Gastroesophageal sphincter (tissue), 4 donors: Measurements from ENCODE around the gene A2M. TPM values are rescaled to one million over a fixed set of nuclear protein-coding genes. Genes with fewer than 3 reads are reported as not detected.

Experiments
- ATAC-seq: fragments of 150-250 bp; one replicate; pipeline ENCODE4 v1.9.1; 2016; ENCODE audit warnings: mild to moderate bottlenecking, moderate library complexity
- H3K27ac ChIP-seq, 4 donors: fragments of 200-600 bp; sonication (generic) in 3 of 4; 1 replicate in 3 of 4; 2 replicates in 1 of 4; pipeline ENCODE4 v1.5.1; 2016 to 2019
- H3K27me3 ChIP-seq: fragments of 200-600 bp; sonication (generic); one replicate; pipeline ENCODE4 v1.5.1; 2019
- H3K36me3 ChIP-seq, 2 donors: fragments of 200-600 bp; sonication (generic); one replicate each; pipeline ENCODE4 v1.5.1; 2019; ENCODE audit warnings: control low read depth in 1 of 2
- H3K4me1 ChIP-seq, 3 donors: fragments of 200-600 bp; sonication (generic); 1 replicate in 2 of 3; 2 replicates in 1 of 3; pipeline ENCODE4 v1.5.1; 2016 to 2019; ENCODE audit warnings: control low read depth in 2 of 3
- H3K4me3 ChIP-seq, 2 donors: fragments of 200-600 bp; sonication (generic); one replicate each; pipeline ENCODE4 v1.5.1; 2019; ENCODE audit warnings: mild to moderate bottlenecking in 1 of 2, moderate library complexity in 1 of 2
- H3K9me3 ChIP-seq, 3 donors: fragments of 200-600 bp; sonication (generic); one replicate each; pipeline ENCODE4 v1.5.1; 2017 to 2019; ENCODE audit warnings: control low read depth in 2 of 3
- CTCF ChIP-seq, 4 experiments: fragments of 200-600 bp in 2 of 4; fragments of 450-650 bp in 2 of 4; sonication (generic) in 1 of 4; IDR thresholded peaks; one replicate each; pipeline ENCODE4 v1.5.1; 2017 to 2019; ENCODE audit warnings: antibody characterized with exemption in 4 of 4, mild to moderate bottlenecking in 2 of 4, moderate library complexity in 2 of 4
- EP300 ChIP-seq: sonication (generic); formaldehyde crosslinking; IDR thresholded peaks from one replicate; pipeline ENCODE4 v1.6.1; 2017; ENCODE audit warnings: antibody characterized with exemption, mild to moderate bottlenecking
- POLR2A ChIP-seq, 2 donors: fragments of 450-650 bp; IDR thresholded peaks; one replicate each; pipeline ENCODE4 v1.6.1; 2017; ENCODE audit warnings: antibody characterized with exemption in 2 of 2, mild to moderate bottlenecking in 2 of 2, moderate library complexity in 1 of 2
- POLR2AphosphoS5 ChIP-seq: sonication (generic); formaldehyde crosslinking; IDR thresholded peaks from one replicate; pipeline ENCODE4 v1.6.1; 2017; ENCODE audit warnings: antibody characterized with exemption
- WGBS, 2 donors: methylation state at CpG; one replicate each; pipeline ENCODE4 v1.1.5; 2018; ENCODE audit warnings: low coverage in 1 of 2; 5-methylcytosine and 5-hydroxymethylcytosine counted together
- total RNA-seq, 4 donors: library from RNA; depleted of rRNA; stranded (reverse); fragments of >200 nt; gene quantifications; one replicate each; pipeline ENCODE4 v1.1.0, GENCODE V29; 2016

The A2M gene
- total RNA-seq, 4 donors from 2014 or later = 268 to 632 (median 588) TPM

- H3K36me3 ChIP-seq = peaks cover 0 to 72% of the 10 kb centered on the region in 2 donors
These were observed 47.1 kb downstream of the A2M start for GRCh38 chr12:9068600-9068999.

GRCh38 chr12:9068086-9068485, 47.6 kb downstream of the A2M start:
- Histone ChIP-seq H3K27me3 (no peaks in the 10 kb centered on the region), H3K9me3 (no peaks in the 10 kb centered on the region), H3K4me1 (peaks cover 0 to 24% (median 6%) of the 10 kb centered on the region in 3 donors), H3K36me3 (peaks cover 0 to 67% of the 10 kb centered on the region in 2 donors), H3K4me3 (no peak overlapping the region), H3K27ac (no peak overlapping the region)
- TF ChIP-seq EP300 = no peak
- TF ChIP-seq POLR2AphosphoS5 = no peak
- TF ChIP-seq POLR2A (IDR thresholded peaks at IDR 0.05) = no peak
- no peak for ATAC-seq
- WGBS, 2 donors = 71 to 80% methylated on average over 1 of the region's 1 CpG

More at GRCh38 chr12:9068600-9068999, 47.1 kb downstream of the A2M start:
- H3K4me1 ChIP-seq = peaks cover 0 to 21% (median 6%) of the 10 kb centered on the region in 3 donors
- TF ChIP-seq POLR2AphosphoS5 = no peak
- H3K27me3 ChIP-seq = no peaks in the 10 kb centered on the region
- no peak overlapping the region for H3K27ac ChIP-seq
- ATAC-seq = no peak
- WGBS, 2 donors = 66 to 81% methylated on average over 4 of the region's 4 CpGs
- H3K4me3 ChIP-seq = no peak overlapping the region
- H3K9me3 ChIP-seq = no peaks in the 10 kb centered on the region

- Histone ChIP-seq H3K9me3 (no peaks in the 10 kb centered on the region), H3K4me1 (peaks cover 0 to 24% (median 6%) of the 10 kb centered on the region in 3 donors), H3K4me3 (no peak overlapping the region), H3K27ac (peak overlapping the region in 1 of 4 donors; percentile 100), H3K27me3 (no peaks in the 10 kb centered on the region), H3K36me3 (peaks cover 0 to 55% of the 10 kb centered on the region in 2 donors)
- TF ChIP-seq POLR2AphosphoS5 = no peak
- TF ChIP-seq CTCF (IDR thresholded peaks at IDR 0.05) = no peak
- no peak for TF ChIP-seq EP300
- TF ChIP-seq POLR2A (IDR thresholded peaks at IDR 0.05) = no peak
- ATAC-seq = no peak
- 54 to 62% methylated on average over 3 of the region's 3 CpGs for WGBS, 2 donors
These were observed 48.8 kb downstream of the A2M start for GRCh38 chr12:9066755-9067423.

- ATAC-seq = no peak
- H3K27ac ChIP-seq = peak overlapping the region; percentile 90 to 100 (median 98)
These were observed 49.5 kb downstream of the A2M start for GRCh38 chr12:9066183-9066623.

GRCh38 chr12:9065607-9065856, 50.2 kb downstream of the A2M start:
- H3K27ac ChIP-seq = peak overlapping the region; percentile 90 to 100 (median 98)
- whole genome bisulfite sequencing, 2 donors = no CpG with 5 or more reads among the region's 1 CpG
- no peak for ATAC-seq
- no peaks in the 10 kb centered on the region for H3K27me3 ChIP-seq
- H3K4me3 ChIP-seq = peak overlapping the region; percentile 86 to 96
- H3K9me3 ChIP-seq = no peaks in the 10 kb centered on the region
- TF ChIP-seq CTCF (IDR thresholded peaks at IDR 0.05) (no peak), POLR2A (IDR thresholded peaks at IDR 0.05) (no peak), EP300 (no peak), POLR2AphosphoS5 (no peak)
- peaks cover 0 to 42% of the 10 kb centered on the region in 2 donors for H3K36me3 ChIP-seq
- H3K4me1 ChIP-seq = peaks cover 0 to 24% (median 6%) of the 10 kb centered on the region in 3 donors

More at GRCh38 chr12:9066183-9066623, 49.5 kb downstream of the A2M start:
- Histone ChIP-seq H3K4me3 (no peak overlapping the region), H3K9me3 (no peaks in the 10 kb centered on the region), H3K36me3 (peaks cover 0 to 48% of the 10 kb centered on the region in 2 donors), H3K4me1 (peaks cover 0 to 24% (median 6%) of the 10 kb centered on the region in 3 donors), H3K27me3 (no peaks in the 10 kb centered on the region)
- no peak for TF ChIP-seq POLR2A (IDR thresholded peaks at IDR 0.05)
- no peak for TF ChIP-seq CTCF (IDR thresholded peaks at IDR 0.05)
- no peak for TF ChIP-seq EP300
- TF ChIP-seq POLR2AphosphoS5 = no peak
- 88 to 91% methylated on average over 3 to 4 of the region's 9 CpGs for WGBS, 2 donors
